H1 (cell line): ENCODE data around the gene KDSR. TPM values are rescaled to one million over a fixed set of nuclear protein-coding genes. Genes with fewer than 3 reads are reported as not detected.

Experiments
- CTCF ChIA-PET: fragments of 300-600 bp; sonication (Branson Sonifier 250); formaldehyde crosslinking; loops from one replicate; lab custom pipeline; 2021; ENCODE audit not compliant: partially characterized antibody; lab: Charles Lee
- POLR2A ChIA-PET: fragments of 300-600 bp; sonication (Branson Sonifier 250); formaldehyde crosslinking; loops from one replicate; lab custom pipeline; 2021; ENCODE audit warnings: inconsistent platforms; ENCODE audit not compliant: partially characterized antibody; lab: Charles Lee
- DNase-seq, 2 experiments: peaks; one replicate each; pipeline versions ENCODE4 v3.0.0 to v3.0.0-alpha.2; 2010 to 2022; ENCODE audit warnings: low spot score in 2 of 2, low read depth in 1 of 2, mixed read lengths in 1 of 2
- FAIRE-seq: peaks from 2 replicates; lab custom pipeline; 2011; peaks lifted over from hg19 to GRCh38; lab: Jason Lieb, UNC
- H2AFZ ChIP-seq: 2 replicates; pipeline ENCODE4 v1.8.1; 2012; ENCODE audit warnings: low read length, inconsistent platforms
- H2AK5ac ChIP-seq: 2 replicates; pipeline ENCODE4 v1.6.1; 2013; ENCODE audit warnings: low read depth, low read length
- H2BK120ac ChIP-seq: replicated peaks from 2 replicates; pipeline ENCODE3; 2013; ENCODE audit warnings: low read depth, low read length, inconsistent platforms
- H2BK12ac ChIP-seq: 2 replicates; pipeline ENCODE4 v1.6.1; 2013; ENCODE audit warnings: low read depth, low read length
- H2BK15ac ChIP-seq: 2 replicates; pipeline ENCODE4 v1.6.1; 2013; ENCODE audit warnings: low read length
- H2BK20ac ChIP-seq: 2 replicates; pipeline ENCODE4 v1.6.1; 2013; ENCODE audit warnings: low read length
- H2BK5ac ChIP-seq: 2 replicates; pipeline ENCODE4 v1.6.1; 2013; ENCODE audit warnings: low read depth, low read length
- H3K14ac ChIP-seq: 2 replicates; pipeline ENCODE4 v1.6.1; 2013; ENCODE audit warnings: inconsistent platforms; ENCODE audit not compliant: insufficient read length
- H3K18ac ChIP-seq: 2 replicates; pipeline ENCODE4 v1.6.1; 2013; ENCODE audit warnings: low read length; ENCODE audit errors: extremely low read depth
- H3K23ac ChIP-seq: 2 replicates; pipeline ENCODE4 v1.6.1; 2013; ENCODE audit warnings: inconsistent platforms; ENCODE audit not compliant: insufficient read length
- H3K23me2 ChIP-seq: 2 replicates; pipeline ENCODE4 v1.6.1; 2013; ENCODE audit warnings: low read depth, low read length
- H3K27ac ChIP-seq: 2 replicates; pipeline ENCODE4 v1.6.1; 2011; ENCODE audit warnings: low read depth, low read length, inconsistent platforms
- H3K27me3 ChIP-seq, 4 experiments: replicated peaks in 1 of 4; 1 replicate in 1 of 4; 2 replicates in 3 of 4; pipeline versions ENCODE4 v1.6.1 to v1.8.1; 2011 to 2013; ENCODE audit warnings: low read length in 3 of 4, mild to moderate bottlenecking in 3 of 4, inconsistent platforms in 2 of 4, mixed read lengths in 2 of 4, moderate library complexity in 1 of 4; ENCODE audit not compliant: control insufficient read depth in 3 of 4, insufficient read depth in 3 of 4; ENCODE audit errors: extremely low read depth in 1 of 4
- H3K36me3 ChIP-seq, 4 experiments: 2 replicates each; pipeline versions ENCODE4 v1.6.1 to v1.8.1; 2011 to 2013; ENCODE audit warnings: mild to moderate bottlenecking in 4 of 4, low read length in 3 of 4, moderate library complexity in 2 of 4, control low read depth in 1 of 4, inconsistent platforms in 1 of 4; ENCODE audit not compliant: insufficient read depth in 4 of 4, control insufficient read depth in 2 of 4
- H3K4ac ChIP-seq: replicated peaks from 2 replicates; pipeline ENCODE3; 2013; ENCODE audit warnings: low read length, low read depth, mixed read lengths, inconsistent platforms; ENCODE audit not compliant: insufficient read length
- H3K4me1 ChIP-seq, 4 experiments: replicated peaks in 1 of 4; 1 replicate in 1 of 4; 2 replicates in 3 of 4; pipeline versions ENCODE4 v1.6.1 to v1.8.1; 2011 to 2013; ENCODE audit warnings: low read length in 3 of 4, inconsistent platforms in 2 of 4, mixed read lengths in 1 of 4; ENCODE audit not compliant: insufficient read depth in 4 of 4, control insufficient read depth in 3 of 4
- H3K4me2 ChIP-seq, 2 experiments: 2 replicates each; pipeline versions ENCODE4 v1.6.1 to v1.8.1; 2011 to 2013; ENCODE audit warnings: low read depth in 2 of 2, low read length in 2 of 2, control low read depth in 1 of 2, inconsistent platforms in 1 of 2, mild to moderate bottlenecking in 1 of 2; ENCODE audit not compliant: insufficient read depth in 1 of 2
- H3K4me3 ChIP-seq, 4 experiments: fragments of 200-600, 300-600 bp in 1 of 4; sonication (generic), shearing (Covaris generic), sonication (Bioruptor Twin) in 1 of 4; 2 replicates each; pipeline versions ENCODE4 v1.5.1 to v1.8.1; 2011 to 2016; ENCODE audit warnings: low read length in 4 of 4, low read depth in 3 of 4, control low read depth in 2 of 4, inconsistent platforms in 2 of 4, mild to moderate bottlenecking in 2 of 4, mixed read lengths in 1 of 4, moderate library complexity in 1 of 4; ENCODE audit not compliant: insufficient read depth in 2 of 4; ENCODE audit errors: extremely low read depth in 1 of 4
- H3K56ac ChIP-seq: replicated peaks from 2 replicates; pipeline ENCODE3; 2013; ENCODE audit warnings: low read depth, mild to moderate bottlenecking, mixed read lengths, low read length, inconsistent platforms; ENCODE audit not compliant: insufficient read length
- H3K79me1 ChIP-seq: 2 replicates; pipeline ENCODE4 v1.6.1; 2013; ENCODE audit warnings: low read depth, low read length, control low read depth
- H3K79me2 ChIP-seq, 2 experiments: 2 replicates each; pipeline versions ENCODE4 v1.6.1 to v1.8.1; 2012 to 2013; ENCODE audit warnings: low read length in 2 of 2, mild to moderate bottlenecking in 2 of 2, inconsistent platforms in 1 of 2; ENCODE audit not compliant: insufficient read depth in 2 of 2, control insufficient read depth in 1 of 2
- H3K9ac ChIP-seq, 4 experiments: replicated peaks in 1 of 4; 1 replicate in 1 of 4; 2 replicates in 3 of 4; pipeline versions ENCODE4 v1.6.1 to v1.8.1; 2011 to 2013; ENCODE audit warnings: low read depth in 3 of 4, low read length in 3 of 4, control low read depth in 2 of 4, mild to moderate bottlenecking in 2 of 4, moderate library complexity in 2 of 4, inconsistent platforms in 1 of 4; ENCODE audit errors: extremely low read depth in 1 of 4
- H3K9me3 ChIP-seq, 2 experiments: 2 replicates each; pipeline versions ENCODE4 v1.6.1 to v1.8.1; 2012 to 2013; ENCODE audit warnings: mild to moderate bottlenecking in 2 of 2, moderate library complexity in 2 of 2, control low read depth in 1 of 2, inconsistent platforms in 1 of 2, low read depth in 1 of 2, low read length in 1 of 2, mixed read lengths in 1 of 2; ENCODE audit not compliant: insufficient read depth in 2 of 2
- H4K20me1 ChIP-seq, 2 experiments: replicated peaks in 1 of 2; 2 replicates each; pipeline versions ENCODE3 to v1.8.1; 2011 to 2013; ENCODE audit warnings: inconsistent platforms in 2 of 2, low read length in 2 of 2, mild to moderate bottlenecking in 1 of 2; ENCODE audit not compliant: insufficient read depth in 2 of 2, control insufficient read depth in 1 of 2
- H4K5ac ChIP-seq: 2 replicates; pipeline ENCODE4 v1.6.1; 2013; ENCODE audit warnings: low read length, low read depth, mixed read lengths, inconsistent platforms; ENCODE audit not compliant: insufficient read length
- H4K8ac ChIP-seq: 2 replicates; pipeline ENCODE4 v1.8.0; 2013; ENCODE audit warnings: mild to moderate bottlenecking, moderate library complexity, low read length, inconsistent platforms; ENCODE audit not compliant: insufficient read depth; ENCODE audit errors: extremely low read depth
- H4K91ac ChIP-seq: replicated peaks from 2 replicates; pipeline ENCODE3; 2013; ENCODE audit warnings: low read length, mixed read lengths, inconsistent platforms; ENCODE audit not compliant: insufficient read length
- ASH2L ChIP-seq: fragments of 200-600, 300-600 bp; sonication (generic); IDR thresholded peaks from one replicate; pipeline ENCODE4 v1.7.1; 2017; ENCODE audit warnings: low read length
- CTBP2 ChIP-seq: IDR thresholded peaks from 2 replicates; pipeline ENCODE4 v1.7.0; 2011; ENCODE audit warnings: borderline replicate concordance, mild to moderate bottlenecking, moderate library complexity, mixed read lengths, low read length; ENCODE audit not compliant: insufficient read depth, insufficient read length
- E2F6 ChIP-seq: IDR thresholded peaks from 2 replicates; pipeline ENCODE4 v1.6.1; 2012; ENCODE audit warnings: inconsistent platforms
- EZH2 ChIP-seq: fragments of 200-600 bp; sonication (generic); IDR thresholded peaks from 2 replicates; pipeline ENCODE4 v1.7.1; 2012; ENCODE audit warnings: low read depth, mild to moderate bottlenecking, moderate library complexity, low read length, inconsistent platforms; ENCODE audit not compliant: severe bottlenecking
- FOSL1 ChIP-seq: IDR thresholded peaks from 2 replicates; pipeline ENCODE4 v1.6.1; 2011; ENCODE audit warnings: mild to moderate bottlenecking, low read depth, low read length, moderate library complexity; ENCODE audit not compliant: insufficient read depth
- NANOG ChIP-seq: IDR thresholded peaks from 2 replicates; pipeline ENCODE4 v1.6.1; 2011; ENCODE audit warnings: low read length, low read depth, mild to moderate bottlenecking, inconsistent platforms; ENCODE audit not compliant: insufficient read depth, poor library complexity, severe bottlenecking
- PHF8 ChIP-seq: fragments of 200-600 bp; sonication (generic); conservative IDR thresholded peaks from 2 replicates; pipeline ENCODE4 v1.7.1; 2012; ENCODE audit warnings: low read depth, mild to moderate bottlenecking, inconsistent platforms, low read length, moderate library complexity
- POLR2AphosphoS5 ChIP-seq: IDR thresholded peaks from 2 replicates; pipeline ENCODE4 v1.6.1; 2011; ENCODE audit warnings: low read depth, low read length
- RBBP5 ChIP-seq: IDR thresholded peaks from 2 replicates; pipeline ENCODE4 v1.7.1; 2012; ENCODE audit warnings: low read depth, mild to moderate bottlenecking, inconsistent platforms, low read length, moderate library complexity, borderline replicate concordance
- TBP ChIP-seq: IDR thresholded peaks from 2 replicates; pipeline ENCODE4 v1.6.1; 2011; ENCODE audit warnings: low read depth, low read length, improper control_type of control experiment
- TCF12 ChIP-seq: IDR thresholded peaks from 2 replicates; pipeline ENCODE4 v1.6.1; 2011; ENCODE audit warnings: low read depth, mild to moderate bottlenecking, low read length
- WGBS, 2 experiments: shearing (Covaris generic) in 1 of 2; methylation state at CpG; one replicate each; pipeline versions ENCODE4 v1.1.6 to v1.1.7; 2013 to 2015; ENCODE audit warnings: low lambda C conversion rate in 2 of 2, mixed read lengths in 2 of 2, inconsistent platforms in 1 of 2, low coverage in 1 of 2, missing lambda C conversion rate in 1 of 2; ENCODE audit not compliant: insufficient replicate concordance in 2 of 2, insufficient coverage in 1 of 2, insufficient read length in 1 of 2; ENCODE audit errors: extremely low coverage in 1 of 2, missing lambda C conversion rate in 1 of 2; 5-methylcytosine and 5-hydroxymethylcytosine counted together
- polyA plus RNA-seq, 7 experiments: library from polyadenylated mRNA; depleted of rRNA in 3 of 7; stranded (reverse) in 5 of 7; unstranded in 2 of 7; fragments of >200 nt in 5 of 7; fragments of 200-250 nt in 2 of 7; gene quantifications; 1 replicate in 5 of 7; 2 replicates in 1 of 7; 4 replicates in 1 of 7; pipeline versions ENCODE4 v1.2.1 to v1.2.3, GENCODE V29; 2011 to 2013; ENCODE audit warnings: missing spikeins in 2 of 7, mixed read lengths in 2 of 7
- total RNA-seq: library from RNA; stranded (reverse); fragmentation: NEBNext Ultra II Directional; extraction: Animal tissue kit (Norgen Biotek cat#: 25700); gene quantifications from 2 replicates; pipeline ENCODE4 v1.2.1, GENCODE V29; 2021

Gene KDSR
- total and polyA plus RNA-seq, 2 of the 8 experiments (the other 6 are each of a cell fraction or from before 2014, with no cell fraction given): 12.4 to 50.5 TPM

GRCh38 chr18:63387861-63388260 is 20.9 kb upstream of the KDSR start:
- TF ChIP-seq CTBP2 (no peak), E2F6 (no peak), PHF8 (no peak), POLR2AphosphoS5 (no peak), TCF12 (no peak), NANOG (no peak), EZH2 (no peak), ASH2L (no peak), FOSL1 (no peak), TBP (no peak), RBBP5 (no peak)
- TF ChIP-seq, all 59 proteins: peak for 0
- Histone ChIP-seq H3K14ac (no peak overlapping the region), H4K5ac (no peak overlapping the region), H2BK12ac (no peak overlapping the region), H3K79me2 (no peaks in the 10 kb centered on the region), H3K4me1 (no peaks in the 10 kb centered on the region), H3K23me2 (no peaks in the 10 kb centered on the region), H3K23ac (no peak overlapping the region), H2BK5ac (no peak overlapping the region), H3K4ac (no peak overlapping the region), H3K27ac (no peak overlapping the region), H4K91ac (no peak overlapping the region), H2BK15ac (no peak overlapping the region), H4K8ac (no peak overlapping the region), H3K18ac (no peak overlapping the region), H2BK20ac (no peak overlapping the region), H3K9me3 (no peaks in the 10 kb centered on the region), H4K20me1 (no peaks in the 10 kb centered on the region), H3K9ac (no peak overlapping the region), H2AK5ac (no peak overlapping the region), H2AFZ (no peak overlapping the region), H3K27me3 (no peaks in the 10 kb centered on the region), H2BK120ac (no peak overlapping the region), H3K56ac (no peak overlapping the region), H3K4me3 (no peak overlapping the region), H3K36me3 (peaks cover 0 to 19% (median 4%) of the 10 kb centered on the region in 4 experiments; a peak in 2 of 8 replicates), H3K4me2 (no peak overlapping the region), H3K79me1 (no peaks in the 10 kb centered on the region)
- CTCF ChIA-PET: interaction anchor here (0.6 to 1.0 kb wide), 3 partner anchors 23 to 384 kb away, joined by 3 to 5 read pairs (median 5); no protein-coding TSS in a partner anchor
- POLR2A ChIA-PET: interaction anchor here (0.7 kb wide), 1 partner anchor 56 kb away, joined by 3 read pairs; no protein-coding TSS in a partner anchor
- FAIRE-seq (no peak), DNase-seq (no peak)
- WGBS, 2 experiments: 90% methylated on average over 4 of the region's 4 CpGs; no CpG with 5 or more reads in 1 of the 2 experiments
